GM12873 (cell line): Measurements from ENCODE around the gene RCSD1.
A peak's percentile ranks its signal among the peaks of the same experiment; 100 is the strongest.

Experiments
- TF ChIP-seq, protein P1 (sequence below): IDR thresholded peaks from 2 replicates; pipeline ENCODE4 v1.5.1; 2012; ENCODE audit warnings: low read depth, mild to moderate bottlenecking, moderate library complexity, low read length, control low read depth; ENCODE audit not compliant: insufficient read depth; ENCODE audit errors: missing control alignments

The RCSD1 gene

DNA sequence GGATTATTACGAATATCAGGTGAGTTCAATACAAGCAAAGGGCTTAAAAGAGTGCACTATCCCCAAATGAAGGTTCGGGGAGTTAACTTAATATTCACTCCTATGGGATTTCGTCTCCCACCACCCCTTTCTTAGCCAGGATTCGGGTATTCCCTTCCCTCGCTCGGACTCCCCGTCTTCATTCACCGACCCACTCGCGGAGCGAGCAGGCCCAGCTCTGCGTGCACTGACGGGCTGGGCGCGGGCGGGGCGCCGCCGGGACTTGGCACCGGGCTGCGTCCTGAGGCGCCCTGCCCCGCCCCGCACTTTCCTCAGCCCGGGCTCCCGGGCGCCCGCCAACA is 84.0 kb downstream of the RCSD1 start:
- TF ChIP-seq, protein P1, sequence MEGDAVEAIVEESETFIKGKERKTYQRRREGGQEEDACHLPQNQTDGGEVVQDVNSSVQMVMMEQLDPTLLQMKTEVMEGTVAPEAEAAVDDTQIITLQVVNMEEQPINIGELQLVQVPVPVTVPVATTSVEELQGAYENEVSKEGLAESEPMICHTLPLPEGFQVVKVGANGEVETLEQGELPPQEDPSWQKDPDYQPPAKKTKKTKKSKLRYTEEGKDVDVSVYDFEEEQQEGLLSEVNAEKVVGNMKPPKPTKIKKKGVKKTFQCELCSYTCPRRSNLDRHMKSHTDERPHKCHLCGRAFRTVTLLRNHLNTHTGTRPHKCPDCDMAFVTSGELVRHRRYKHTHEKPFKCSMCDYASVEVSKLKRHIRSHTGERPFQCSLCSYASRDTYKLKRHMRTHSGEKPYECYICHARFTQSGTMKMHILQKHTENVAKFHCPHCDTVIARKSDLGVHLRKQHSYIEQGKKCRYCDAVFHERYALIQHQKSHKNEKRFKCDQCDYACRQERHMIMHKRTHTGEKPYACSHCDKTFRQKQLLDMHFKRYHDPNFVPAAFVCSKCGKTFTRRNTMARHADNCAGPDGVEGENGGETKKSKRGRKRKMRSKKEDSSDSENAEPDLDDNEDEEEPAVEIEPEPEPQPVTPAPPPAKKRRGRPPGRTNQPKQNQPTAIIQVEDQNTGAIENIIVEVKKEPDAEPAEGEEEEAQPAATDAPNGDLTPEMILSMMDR = no peak

DNA sequence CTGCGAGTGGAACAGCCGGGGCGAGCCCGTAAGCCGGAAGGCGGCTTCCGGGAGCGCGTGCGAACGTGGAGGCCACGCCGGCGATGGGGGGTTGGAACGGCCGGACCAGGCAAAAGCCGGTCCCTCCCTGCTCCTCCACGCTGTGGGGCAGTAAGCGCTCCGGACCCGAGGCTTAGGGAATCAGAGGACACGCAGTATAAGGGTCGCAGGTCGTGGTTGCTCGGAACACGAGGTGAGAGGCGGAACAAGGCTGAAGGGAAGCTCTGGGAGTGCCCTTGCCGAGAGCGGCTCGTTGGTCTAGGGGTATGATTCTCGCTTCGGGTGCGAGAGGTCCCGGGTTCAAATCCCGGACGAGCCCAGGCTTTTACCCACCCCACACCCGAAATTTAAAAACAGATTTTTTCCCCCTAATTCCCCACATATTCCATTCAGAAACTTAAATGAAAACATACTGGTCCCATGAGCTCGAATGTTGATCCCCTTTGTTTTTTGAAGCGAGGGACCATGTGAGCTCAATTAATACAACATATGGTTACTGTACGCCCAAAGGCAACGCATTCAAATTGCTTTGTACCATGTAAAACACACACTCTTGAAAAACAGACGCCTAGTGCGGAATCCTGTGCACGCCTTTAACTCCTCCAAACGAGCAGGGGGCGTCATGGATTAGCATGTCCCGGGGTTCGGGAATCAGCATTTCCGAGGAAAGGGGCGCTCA is 84.6 kb downstream of the RCSD1 start:
- TF ChIP-seq, protein P1 = no peak

DNA sequence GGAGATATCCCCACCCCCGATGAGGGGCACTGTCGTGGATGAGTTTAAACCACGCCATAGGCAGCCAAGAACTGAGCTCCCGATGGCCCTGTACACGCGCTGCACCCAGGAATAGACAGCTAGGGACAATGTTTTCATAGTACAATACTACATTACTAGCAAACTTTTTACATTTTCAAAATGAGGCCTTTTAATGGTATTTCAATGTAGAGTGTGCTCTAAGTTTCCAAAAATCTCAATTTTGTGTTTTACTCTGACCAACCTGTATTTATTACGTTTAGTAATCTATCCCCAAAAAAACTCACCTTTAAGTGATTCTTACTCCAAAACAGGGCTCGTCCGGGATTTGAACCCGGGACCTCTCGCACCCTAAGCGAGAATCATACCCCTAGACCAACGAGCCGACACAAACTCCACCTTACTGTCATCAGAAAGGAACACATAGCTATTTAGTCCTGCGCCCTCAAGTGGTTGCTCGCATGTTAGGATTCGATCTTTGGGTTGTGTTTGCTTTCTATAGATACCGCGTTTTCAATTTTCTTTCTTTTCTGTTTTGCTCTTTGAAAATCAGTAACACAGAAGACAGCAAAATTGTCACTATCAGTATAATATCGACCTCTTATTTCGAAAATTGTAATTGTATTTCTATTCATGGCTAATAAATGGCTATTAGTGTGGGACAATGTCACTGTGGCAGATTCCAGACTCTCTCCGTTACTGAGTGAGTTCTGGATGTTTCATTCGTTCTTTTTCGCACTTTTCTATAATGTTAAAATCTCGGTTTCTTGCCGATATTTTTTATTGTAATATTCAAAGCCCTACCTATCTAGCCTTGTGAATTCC is 85.3 kb downstream of the RCSD1 start:
- TF ChIP-seq, protein P1 = peak; percentile 92

DNA sequence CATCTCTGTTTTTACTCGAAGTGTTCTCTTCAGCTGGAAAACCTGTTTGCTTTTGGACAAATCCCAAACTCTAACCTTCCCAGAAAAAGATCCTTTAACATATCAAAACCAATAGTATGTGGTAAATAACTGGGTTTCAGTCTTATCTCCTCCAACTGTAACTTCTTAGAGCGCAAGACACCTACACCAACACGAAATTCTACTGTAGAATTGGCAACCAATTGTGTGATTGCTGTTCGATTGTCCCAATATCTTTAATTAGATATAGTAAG is 85.9 kb downstream of the RCSD1 start:
- TF ChIP-seq, protein P1 = no peak

DNA sequence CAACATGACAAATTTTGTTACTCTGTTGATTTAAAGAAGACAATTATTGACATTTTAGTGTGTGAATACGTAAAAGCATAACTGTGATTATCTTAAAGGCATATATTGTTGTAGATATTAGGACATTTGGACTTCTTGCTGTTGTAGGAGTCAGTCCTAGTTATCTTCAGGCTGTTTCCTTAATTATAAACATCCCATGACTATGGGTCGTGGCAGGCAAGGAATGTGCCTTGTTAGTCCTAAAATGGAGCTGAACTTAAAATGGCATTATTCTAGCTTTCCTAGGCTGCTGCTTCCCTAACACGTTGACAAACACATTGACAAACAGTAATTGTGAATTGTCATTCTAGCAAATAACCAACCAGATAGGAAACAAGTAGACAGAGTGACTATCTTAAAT is 87.3 kb downstream of the RCSD1 start:
- TF ChIP-seq, protein P1 = no peak

DNA sequence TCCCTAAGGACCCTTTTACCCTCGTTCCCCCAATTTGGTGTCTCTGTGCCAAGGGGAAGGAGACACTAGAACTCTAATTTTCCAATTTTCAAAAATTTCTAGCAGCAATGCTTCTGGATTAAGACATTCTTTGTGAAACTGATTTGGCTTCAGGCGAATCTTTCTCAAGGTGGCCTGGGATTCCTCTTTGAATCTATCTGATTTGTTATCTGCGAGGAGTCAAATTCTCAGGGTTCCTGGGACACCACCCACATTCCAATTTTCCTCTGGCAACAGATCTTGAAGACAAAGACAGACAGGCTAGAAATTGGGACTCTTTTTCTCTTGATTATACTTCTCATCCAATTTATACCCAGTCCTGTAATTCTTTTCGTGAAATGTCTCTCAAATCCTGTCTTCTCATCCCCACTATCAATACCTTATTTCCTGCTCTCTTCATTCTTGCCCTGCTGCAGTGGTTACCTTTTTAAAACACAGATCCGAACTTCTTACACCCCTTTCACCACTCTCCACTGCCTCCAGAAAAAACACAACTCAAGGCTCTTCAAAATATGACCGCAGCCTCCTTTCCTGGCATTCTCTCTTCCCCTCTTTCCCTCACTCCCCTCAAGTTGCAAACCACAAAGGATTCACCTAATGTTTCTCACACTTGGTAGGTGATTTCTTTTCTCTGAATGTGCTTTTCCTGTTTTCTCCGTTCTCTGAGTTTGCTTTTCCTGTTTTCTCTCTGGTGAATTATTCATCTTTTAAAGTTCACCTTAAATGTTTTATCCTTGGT is 89.1 kb downstream of the RCSD1 start:
- TF ChIP-seq, protein P1 = no peak
